ENCODE data around the gene SIAE. TPM values are rescaled to one million over a fixed set of nuclear protein-coding genes. Genes with fewer than 3 reads are reported as not detected.

The SIAE gene
- polyA plus RNA-seq, 3 donors, result 6.7 to 8.9 (median 7.8) TPM

DNA sequence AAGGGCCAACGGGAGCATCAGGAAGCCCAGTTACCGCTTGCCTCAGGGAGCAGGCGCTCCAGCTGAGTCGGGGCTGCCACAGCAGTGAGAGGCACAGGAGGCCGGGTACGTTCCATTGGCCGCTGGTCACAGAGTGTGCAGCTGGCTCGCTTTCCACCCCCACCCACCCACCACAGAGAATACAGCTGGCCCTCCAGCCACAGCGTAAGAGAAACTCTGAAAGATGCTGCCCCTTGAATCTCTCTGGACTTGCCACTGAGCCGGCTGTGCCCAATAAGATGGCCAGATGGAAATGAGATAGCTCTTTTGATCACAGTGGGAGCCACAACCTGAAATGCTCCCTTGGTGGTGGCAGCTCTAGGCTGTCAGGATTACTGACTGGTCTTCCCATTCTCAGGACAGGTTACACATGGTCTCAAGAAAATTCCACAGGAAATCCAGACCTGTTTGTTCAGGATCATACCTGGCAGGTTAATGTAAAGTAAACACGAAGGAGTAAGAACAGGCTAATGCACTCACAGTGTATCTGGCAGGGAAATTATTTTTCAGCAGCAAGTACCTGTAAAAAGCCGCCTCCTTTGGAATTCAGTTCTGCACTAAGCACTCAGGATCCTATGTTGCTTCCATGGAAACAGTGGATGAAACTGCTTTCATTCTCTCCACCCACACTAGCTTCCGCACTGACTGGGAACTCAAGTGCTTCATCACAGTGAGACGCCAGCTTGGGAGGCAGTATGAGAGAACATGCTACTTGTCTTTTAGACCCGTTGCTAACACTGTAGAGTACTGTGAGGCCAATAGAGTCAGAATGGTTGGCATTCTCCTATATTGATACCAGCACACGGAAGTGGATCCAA, 16.5 kb downstream of the SIAE start:
- Histone ChIP-seq H3K4me2 (replicated peaks; ENCODE audit: extremely low read depth, low read length, poor library complexity, severe bottlenecking) (no peak overlapping the region), H4K20me1 (ENCODE audit: insufficient read depth, low read length) (no peaks in the 10 kb centered on the region), H2AFZ (ENCODE audit: insufficient read depth, low read depth, low read length, poor library complexity, severe bottlenecking) (no peak overlapping the region), H3K36me3 (replicated peaks in 1 of 2; ENCODE audit: control insufficient read depth in 1 of 2, insufficient read depth in 2 of 2, low read length in 2 of 2) (no peaks in the 10 kb centered on the region), H3K4me1 (ENCODE audit: control insufficient read depth in 1 of 2, insufficient read depth in 2 of 2, low read length in 2 of 2) (no peaks in the 10 kb centered on the region), H3K9ac (ENCODE audit: insufficient read depth, low read length, poor library complexity, severe bottlenecking) (no peak overlapping the region), H3K27me3 (ENCODE audit: control insufficient read depth in 2 of 2, insufficient read depth in 2 of 2, low read length in 2 of 2) (no peaks in the 10 kb centered on the region), H3K79me2 (ENCODE audit: insufficient read depth, low read length) (no peaks in the 10 kb centered on the region), H3K9me3 (replicated peaks in 1 of 2; ENCODE audit: control insufficient read depth in 1 of 2, insufficient read depth in 1 of 2, low read length in 2 of 2) (no peaks in the 10 kb centered on the region), H3K27ac (ENCODE audit: low read depth in 1 of 2, low read length in 2 of 2) (no peak overlapping the region), H3K4me3 (replicated peaks in 1 of 3; ENCODE audit: low read depth in 2 of 3, low read length in 3 of 3) (no peak overlapping the region)
- H3K4me1 Mint-ChIP-seq, result no peaks in the 10 kb centered on the region
- H3K4me3 Mint-ChIP-seq, result no peak overlapping the region
- no peaks in the 10 kb centered on the region for H3K9me3 Mint-ChIP-seq
- no peak for DNase-seq
- intact Hi-C loops (cut with micrococcal nuclease), result no loop called here
- WGBS (ENCODE audit: insufficient coverage), result 93% methylated on average over 3 of the region's 16 CpGs
- peak overlapping the region in 1 of 7 donors; percentile 13 for H3K27ac Mint-ChIP-seq
- peaks cover 0 to 5% of the 10 kb centered on the region in 2 donors for H3K36me3 Mint-ChIP-seq
- peaks cover 0 to 3% (median 0%) of the 10 kb centered on the region in 3 donors for H3K27me3 Mint-ChIP-seq (ENCODE audit: low read depth in 3 of 3)
- no peak for TF ChIP-seq CTCF (IDR thresholded peaks at IDR 0.05)

- no peak for DNase-seq
- H3K27ac Mint-ChIP-seq, result peak overlapping the region in 1 of 7 donors; percentile 68
- intact Hi-C loops (cut with micrococcal nuclease), result no loop called here
Observed at GRCh38 chr11:124648610-124649009, 24.9 kb downstream of the SIAE start.

More at GRCh38 chr11:124648610-124649009, 24.9 kb downstream of the SIAE start:
- H3K27ac ChIP-seq (ENCODE audit: low read depth in 1 of 2, low read length in 2 of 2), result no peak overlapping the region
- no peaks in the 10 kb centered on the region for H3K36me3 ChIP-seq (replicated peaks in 1 of 2; ENCODE audit: control insufficient read depth in 1 of 2, insufficient read depth in 2 of 2, low read length in 2 of 2)
- H3K4me1 ChIP-seq (ENCODE audit: control insufficient read depth in 1 of 2, insufficient read depth in 2 of 2, low read length in 2 of 2), result peaks cover 5 to 8% of the 10 kb centered on the region in 2 donors
- no peaks in the 10 kb centered on the region for H3K27me3 ChIP-seq (ENCODE audit: control insufficient read depth in 2 of 2, insufficient read depth in 2 of 2, low read length in 2 of 2)
- no peak overlapping the region for H3K4me3 ChIP-seq (replicated peaks in 1 of 3; ENCODE audit: low read depth in 2 of 3, low read length in 3 of 3)
- Mint-ChIP-seq H3K9me3 (no peaks in the 10 kb centered on the region), H3K36me3 (peaks cover 0 to 12% of the 10 kb centered on the region in 2 donors), H3K27me3 (ENCODE audit: low read depth in 3 of 3) (peaks cover 0 to 2% (median 0%) of the 10 kb centered on the region in 3 donors), H3K4me1 (peaks cover 6% of the 10 kb centered on the region), H3K4me3 (no peak overlapping the region)
- no peaks in the 10 kb centered on the region for H3K79me2 ChIP-seq (ENCODE audit: insufficient read depth, low read length)
- 100% methylated on average over 3 of the region's 6 CpGs for WGBS (ENCODE audit: insufficient coverage)
- no peaks in the 10 kb centered on the region for H4K20me1 ChIP-seq (ENCODE audit: insufficient read depth, low read length)
- TF ChIP-seq CTCF (IDR thresholded peaks at IDR 0.05), result no peak
- no peak overlapping the region for H2AFZ ChIP-seq (ENCODE audit: insufficient read depth, low read depth, low read length, poor library complexity, severe bottlenecking)
- no peak overlapping the region for H3K4me2 ChIP-seq (replicated peaks; ENCODE audit: extremely low read depth, low read length, poor library complexity, severe bottlenecking)
- no peaks in the 10 kb centered on the region for H3K9me3 ChIP-seq (replicated peaks in 1 of 2; ENCODE audit: control insufficient read depth in 1 of 2, insufficient read depth in 1 of 2, low read length in 2 of 2)
- H3K9ac ChIP-seq (ENCODE audit: insufficient read depth, low read length, poor library complexity, severe bottlenecking), result no peak overlapping the region

All from CD14-positive monocyte (primary cell).